Suprapubic skin (tissue), 4 donors: ENCODE data around the gene CLDN16. TPM values are rescaled to one million over a fixed set of nuclear protein-coding genes. Genes with fewer than 3 reads are reported as not detected.

Source experiments
- DNase-seq, 2 donors: peaks; one replicate each; pipeline ENCODE4 v3.0.0-alpha.2; 2019; ENCODE audit warnings: low spot score in 2 of 2
- H3K27ac ChIP-seq: fragments of 200-600 bp; sonication (generic); one replicate; pipeline ENCODE4 v1.5.1; 2019
- H3K27me3 ChIP-seq: fragments of 200-600 bp; sonication (generic); one replicate; pipeline ENCODE4 v1.5.1; 2019
- H3K36me3 ChIP-seq: fragments of 200-600 bp; sonication (generic); one replicate; pipeline ENCODE4 v1.5.1; 2019
- H3K4me1 ChIP-seq: fragments of 200-600 bp; sonication (generic); one replicate; pipeline ENCODE4 v1.5.1; 2019
- H3K4me3 ChIP-seq: fragments of 200-600 bp; sonication (generic); one replicate; pipeline ENCODE4 v1.5.1; 2019; ENCODE audit warnings: mild to moderate bottlenecking
- H3K9me3 ChIP-seq: fragments of 200-600 bp; sonication (generic); one replicate; pipeline ENCODE4 v1.5.1; 2019
- CTCF ChIP-seq, 2 donors: fragments of 200-600 bp in 1 of 2; fragments of 450-650 bp in 1 of 2; sonication (generic) in 1 of 2; IDR thresholded peaks; one replicate each; pipeline ENCODE4 v1.5.1; 2016 to 2019; ENCODE audit warnings: antibody characterized with exemption in 2 of 2, mild to moderate bottlenecking in 1 of 2, moderate library complexity in 1 of 2
- EP300 ChIP-seq: sonication (generic); formaldehyde crosslinking; IDR thresholded peaks from one replicate; pipeline ENCODE4 v1.6.1; 2017; ENCODE audit warnings: antibody characterized with exemption
- POLR2A ChIP-seq, 2 donors: fragments of 450-650 bp; IDR thresholded peaks; one replicate each; pipeline ENCODE4 v1.6.1; 2017; ENCODE audit warnings: antibody characterized with exemption in 2 of 2, mild to moderate bottlenecking in 2 of 2, moderate library complexity in 2 of 2
- POLR2AphosphoS5 ChIP-seq, 3 donors: sonication (generic); formaldehyde crosslinking; IDR thresholded peaks; one replicate each; pipeline ENCODE4 v1.6.1; 2017; ENCODE audit warnings: antibody characterized with exemption in 3 of 3
- WGBS: methylation state at CpG from one replicate; pipeline ENCODE4 v1.1.5; 2018; 5-methylcytosine and 5-hydroxymethylcytosine counted together
- total RNA-seq, 4 donors: library from RNA; depleted of rRNA; stranded (reverse); fragments of >200 nt; gene quantifications; one replicate each; pipeline ENCODE4 v1.1.0, GENCODE V29; 2016

The CLDN16 gene
- total RNA-seq, 4 donors from 2014 or later: 1.7 to 12.8 (median 2.1) TPM

- DNase-seq: no peak
- Histone ChIP-seq H3K27ac (no peak overlapping the region), H3K36me3 (no peaks in the 10 kb centered on the region), H3K4me3 (no peak overlapping the region), H3K9me3 (no peaks in the 10 kb centered on the region), H3K27me3 (no peaks in the 10 kb centered on the region), H3K4me1 (no peaks in the 10 kb centered on the region)
- TF ChIP-seq CTCF (IDR thresholded peaks at IDR 0.05) (no peak), EP300 (no peak), POLR2A (IDR thresholded peaks at IDR 0.05) (no peak), POLR2AphosphoS5 (IDR thresholded peaks at IDR 0.05) (no peak)
- 18% methylated on average over 2 of the region's 2 CpGs for WGBS
Measured at GRCh38 chr3:190458040-190458439, 70.1 kb downstream of the CLDN16 start.

Other genes with a start within 250 kb of the CLDN16 start
- 100 to 1,000 TPM; 524 to 822 (median 675) TPM for gene CLDN1, start 65.7 kb upstream of the CLDN16 start, total RNA-seq
- gene TMEM207, start 61.7 kb downstream of the CLDN16 start, total RNA-seq: not detected
- gene IL1RAP, start 125.9 kb downstream of the CLDN16 start, total RNA-seq: 10 to 100 TPM; 27.5 to 44.0 (median 29.5) TPM